Right renal pelvis (tissue), 4 donors: ENCODE measurements around the gene IGIP. TPM values are rescaled to one million over a fixed set of nuclear protein-coding genes. Genes with fewer than 3 reads are reported as not detected.
A peak's percentile ranks its signal among the peaks of the same experiment; 100 is the strongest.

Experiments
- DNase-seq, 4 donors: peaks; one replicate each; pipeline ENCODE4 v3.0.0-alpha.2; 2013; ENCODE audit warnings: low read depth in 4 of 4, low spot score in 3 of 4, missing footprints in 1 of 4
- polyA plus RNA-seq, 4 donors: library from polyadenylated mRNA; unstranded; fragments of 120-200 nt; gene quantifications; one replicate each; pipeline ENCODE4 v1.2.1, GENCODE V29; 2013; ENCODE audit not compliant: insufficient read length in 4 of 4

IGIP gene
- polyA plus RNA-seq, 4 donors = 6.8 to 9.6 (median 7.5) TPM

- DNase-seq = no peak
Observed at GRCh38 chr5:140159014-140159927, 33.5 kb downstream of the IGIP start.

- no peak for DNase-seq
Observed at GRCh38 chr5:140162275-140162674, 36.5 kb downstream of the IGIP start.

- DNase-seq = no peak
Observed at GRCh38 chr5:140162781-140163180, 37.0 kb downstream of the IGIP start.

GRCh38 chr5:140165101-140165922, 39.6 kb downstream of the IGIP start:
- no peak for DNase-seq

GRCh38 chr5:140165923-140166270, 40.2 kb downstream of the IGIP start:
- no peak for DNase-seq

GRCh38 chr5:140166911-140167310, 41.2 kb downstream of the IGIP start:
- DNase-seq = no peak

- no peak for DNase-seq
Observed at GRCh38 chr5:140168371-140168770, 42.6 kb downstream of the IGIP start.

- DNase-seq = no peak
Observed at GRCh38 chr5:140169410-140169809, 43.7 kb downstream of the IGIP start.

GRCh38 chr5:140172483-140172882, 46.7 kb downstream of the IGIP start:
- DNase-seq = no peak

- DNase-seq = no peak
Observed at GRCh38 chr5:140174014-140174413, 48.3 kb downstream of the IGIP start.

GRCh38 chr5:140174465-140175366, 49.0 kb downstream of the IGIP start, which contains the start of gene CYSTM1:
TSS of gene CYSTM1 (plus strand) at chr5:140175188. CDS start at chr5:140194466, 19,278 bp downstream.
- peak; percentile 92 to 97 (median 96) for DNase-seq

GRCh38 chr5:140175367-140176030, 49.8 kb downstream of the IGIP start:
- DNase-seq = peak in 3 of 4 donors; percentile 45 to 60 (median 47)

- DNase-seq = no peak
Observed at GRCh38 chr5:140176031-140176387, 50.3 kb downstream of the IGIP start.

GRCh38 chr5:140178086-140178410, 52.3 kb downstream of the IGIP start:
- no peak for DNase-seq

- no peak for DNase-seq
Observed at GRCh38 chr5:140178482-140179116, 52.9 kb downstream of the IGIP start.

Other genes with a start within 250 kb of the IGIP start
- 1 to 10 TPM; 1.3 to 1.6 (median 1.3) TPM for gene NRG2, start 82.6 kb upstream of the IGIP start, polyA plus RNA-seq
- 10 to 100 TPM; 14.3 to 15.3 (median 14.3) TPM for gene PURA, start 11.8 kb upstream of the IGIP start, polyA plus RNA-seq
- 10 to 100 TPM; 63.5 to 84.3 (median 78.1) TPM for gene CYSTM1, start 49.3 kb downstream of the IGIP start, polyA plus RNA-seq
- gene PFDN1, start 177.2 kb downstream of the IGIP start, polyA plus RNA-seq = 100 to 1,000 TPM in 3 of 4 donors, 10 to 100 TPM in 1; 89.3 to 109 (median 104) TPM
- 10 to 100 TPM; 10.7 to 12.4 (median 11.0) TPM for gene HBEGF, start 220.7 kb downstream of the IGIP start, polyA plus RNA-seq
- gene SLC4A9, start 234.3 kb downstream of the IGIP start, polyA plus RNA-seq = 10 to 100 TPM; 17.6 to 36.2 (median 19.8) TPM